Spleen (tissue), 7 donors: ENCODE measurements around the gene SLC6A20.
A peak's percentile ranks its signal among the peaks of the same experiment; 100 is the strongest.

ENCODE experiments used
- POLR2A ChIP-seq, 3 donors: fragments of 450-650 bp; IDR thresholded peaks; one replicate each; pipeline ENCODE4 v1.5.1; 2017; ENCODE audit warnings: antibody characterized with exemption in 3 of 3, mild to moderate bottlenecking in 1 of 3
- POLR2AphosphoS5 ChIP-seq, 3 donors: sonication (generic); formaldehyde crosslinking; IDR thresholded peaks; one replicate each; pipeline ENCODE4 v1.5.1; 2017; ENCODE audit warnings: antibody characterized with exemption in 3 of 3
- TF ChIP-seq, protein P1 (sequence below), 11 experiments: fragments of 200-600 bp in 7 of 11; fragments of 450-650 bp in 4 of 11; sonication (generic) in 4 of 11; IDR thresholded peaks in 8 of 11; conservative IDR thresholded peaks in 3 of 11; 1 replicate in 7 of 11; 2 replicates in 4 of 11; pipeline versions ENCODE4 v1.4.0 to v1.8.0; 2016 to 2021; ENCODE audit warnings: antibody characterized with exemption in 11 of 11, inconsistent platforms in 4 of 11, mild to moderate bottlenecking in 1 of 11
- donor health status: DM: no; HTN: no; CAD: no; lungs with moderate emphysema.
- donor health status: DM: no; HTN: no; CAD: no.
- donor health status: DM: no; HTN: no; CAD: no.

DNA sequence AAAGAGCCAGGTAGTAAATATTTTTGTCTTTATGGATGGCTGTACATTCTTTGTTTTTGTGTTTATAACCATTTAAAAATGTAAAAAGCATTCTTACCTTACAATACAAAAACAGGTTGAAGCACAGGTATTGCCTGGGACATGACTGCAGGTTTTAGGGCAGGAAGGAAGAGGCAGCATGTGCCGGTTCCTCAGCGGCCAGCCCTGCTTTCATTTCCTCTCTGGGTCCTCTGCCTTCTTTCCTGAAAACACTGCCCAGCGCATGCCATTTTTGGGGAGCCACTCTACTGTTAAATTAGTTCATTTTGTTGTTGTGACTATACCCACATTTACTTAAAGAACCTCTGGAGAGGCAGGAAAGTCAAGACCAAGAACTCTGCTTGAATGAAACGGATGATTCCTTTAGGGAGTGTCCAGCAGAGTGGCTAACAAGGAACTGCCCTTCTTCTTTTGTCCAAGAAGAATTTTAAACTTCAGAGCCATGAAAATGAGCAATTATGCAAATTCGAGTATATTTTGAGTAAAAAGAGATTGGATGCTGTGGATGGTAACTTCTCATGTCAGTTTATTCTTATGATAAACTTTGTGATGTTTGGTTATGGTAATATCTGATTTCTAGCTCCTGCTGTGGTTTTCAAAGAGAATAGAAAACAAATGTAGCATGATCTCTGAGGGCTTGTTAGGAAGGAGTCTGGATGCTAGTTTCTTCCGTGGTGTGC lies 54.4 kb downstream of the SLC6A20 start:
- TF ChIP-seq, protein P1, sequence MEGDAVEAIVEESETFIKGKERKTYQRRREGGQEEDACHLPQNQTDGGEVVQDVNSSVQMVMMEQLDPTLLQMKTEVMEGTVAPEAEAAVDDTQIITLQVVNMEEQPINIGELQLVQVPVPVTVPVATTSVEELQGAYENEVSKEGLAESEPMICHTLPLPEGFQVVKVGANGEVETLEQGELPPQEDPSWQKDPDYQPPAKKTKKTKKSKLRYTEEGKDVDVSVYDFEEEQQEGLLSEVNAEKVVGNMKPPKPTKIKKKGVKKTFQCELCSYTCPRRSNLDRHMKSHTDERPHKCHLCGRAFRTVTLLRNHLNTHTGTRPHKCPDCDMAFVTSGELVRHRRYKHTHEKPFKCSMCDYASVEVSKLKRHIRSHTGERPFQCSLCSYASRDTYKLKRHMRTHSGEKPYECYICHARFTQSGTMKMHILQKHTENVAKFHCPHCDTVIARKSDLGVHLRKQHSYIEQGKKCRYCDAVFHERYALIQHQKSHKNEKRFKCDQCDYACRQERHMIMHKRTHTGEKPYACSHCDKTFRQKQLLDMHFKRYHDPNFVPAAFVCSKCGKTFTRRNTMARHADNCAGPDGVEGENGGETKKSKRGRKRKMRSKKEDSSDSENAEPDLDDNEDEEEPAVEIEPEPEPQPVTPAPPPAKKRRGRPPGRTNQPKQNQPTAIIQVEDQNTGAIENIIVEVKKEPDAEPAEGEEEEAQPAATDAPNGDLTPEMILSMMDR (IDR thresholded peaks at IDR 0.05 in 8 of 11, conservative IDR thresholded peaks at IDR 0.05 in 3 of 11): no peak
- TF ChIP-seq POLR2A (IDR thresholded peaks at IDR 0.05): no peak
- TF ChIP-seq POLR2AphosphoS5 (IDR thresholded peaks at IDR 0.05): peak in 1 of 3 donors; percentile 34
